GM21528 (cell line): ENCODE measurements around the gene KANK2.

Experiments
- ATAC-seq: cut with Tn5 transposase; IDR thresholded peaks from one replicate; pipeline ENCODE4 v1.9.1; 2021; ENCODE audit warnings: mild to moderate bottlenecking, moderate library complexity; ENCODE audit not compliant: unreplicated experiment, low FRiP score

The KANK2 gene

GRCh38 chr19:11197291-11198174 lies at the start of gene KANK2:
Gene KANK2, minus strand, starts transcription at chr19:11197545. Its CDS starts 3,034 bp downstream, at chr19:11194511.
- peak; percentile 75 for ATAC-seq

DNA sequence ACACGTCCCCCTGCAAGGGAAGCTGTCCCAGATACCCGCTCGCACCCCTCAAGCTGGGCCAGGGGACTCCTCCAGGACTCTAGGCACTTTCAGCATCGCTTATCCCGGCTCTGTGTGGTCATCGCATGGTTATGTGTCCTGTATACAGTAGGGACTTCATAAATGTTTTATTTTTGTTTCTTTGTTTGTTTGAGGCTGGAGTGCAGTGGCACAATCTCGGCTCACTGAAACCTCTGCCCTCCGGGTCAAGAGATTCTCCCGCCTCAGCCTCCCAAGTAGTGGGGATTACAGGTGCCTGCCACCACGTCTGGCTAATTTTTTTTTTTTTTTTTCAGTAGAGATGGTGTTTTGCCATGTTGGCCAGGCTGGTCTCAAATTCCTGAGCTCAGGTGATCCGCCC lies 49.6 kb upstream of the KANK2 start:
- no peak for ATAC-seq

DNA sequence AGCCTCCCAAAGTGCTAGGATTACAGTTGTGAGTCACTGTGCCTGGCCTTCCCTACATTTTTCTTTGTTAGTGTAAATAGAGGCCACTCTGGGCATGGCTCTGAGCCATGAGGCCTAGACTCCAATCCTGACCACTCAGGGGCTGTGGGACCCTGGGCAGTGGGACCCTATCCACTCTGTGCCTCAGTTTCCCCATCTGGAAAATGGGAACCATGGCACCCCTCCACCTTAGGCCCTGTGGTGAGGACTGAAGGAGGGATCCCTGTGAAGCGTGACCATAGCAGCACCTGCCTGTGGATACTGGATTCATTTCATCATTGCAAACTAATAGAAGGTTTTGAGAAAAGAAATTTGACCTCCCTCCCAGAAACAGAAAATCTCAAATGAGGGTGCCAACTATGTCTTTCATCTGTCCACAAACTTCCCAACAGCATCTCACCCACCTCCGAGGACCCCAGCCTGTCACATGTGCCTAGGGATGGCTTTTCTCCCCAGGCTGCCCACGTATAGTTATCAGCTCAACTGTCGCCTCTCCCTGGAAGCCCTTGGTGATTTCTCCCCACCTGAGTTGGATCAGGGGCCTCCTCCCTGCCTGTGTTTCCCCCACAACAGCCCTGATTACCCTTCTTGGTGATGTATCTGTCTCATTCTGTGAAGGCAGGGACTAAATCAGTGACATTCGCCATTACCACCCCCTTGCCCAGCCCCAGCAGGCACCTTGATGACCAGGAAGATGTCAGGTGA lies 47.7 kb upstream of the KANK2 start:
- ATAC-seq = no peak

- no peak for ATAC-seq
These were observed 46.4 kb upstream of the KANK2 start for GRCh38 chr19:11243798-11244169.

DNA sequence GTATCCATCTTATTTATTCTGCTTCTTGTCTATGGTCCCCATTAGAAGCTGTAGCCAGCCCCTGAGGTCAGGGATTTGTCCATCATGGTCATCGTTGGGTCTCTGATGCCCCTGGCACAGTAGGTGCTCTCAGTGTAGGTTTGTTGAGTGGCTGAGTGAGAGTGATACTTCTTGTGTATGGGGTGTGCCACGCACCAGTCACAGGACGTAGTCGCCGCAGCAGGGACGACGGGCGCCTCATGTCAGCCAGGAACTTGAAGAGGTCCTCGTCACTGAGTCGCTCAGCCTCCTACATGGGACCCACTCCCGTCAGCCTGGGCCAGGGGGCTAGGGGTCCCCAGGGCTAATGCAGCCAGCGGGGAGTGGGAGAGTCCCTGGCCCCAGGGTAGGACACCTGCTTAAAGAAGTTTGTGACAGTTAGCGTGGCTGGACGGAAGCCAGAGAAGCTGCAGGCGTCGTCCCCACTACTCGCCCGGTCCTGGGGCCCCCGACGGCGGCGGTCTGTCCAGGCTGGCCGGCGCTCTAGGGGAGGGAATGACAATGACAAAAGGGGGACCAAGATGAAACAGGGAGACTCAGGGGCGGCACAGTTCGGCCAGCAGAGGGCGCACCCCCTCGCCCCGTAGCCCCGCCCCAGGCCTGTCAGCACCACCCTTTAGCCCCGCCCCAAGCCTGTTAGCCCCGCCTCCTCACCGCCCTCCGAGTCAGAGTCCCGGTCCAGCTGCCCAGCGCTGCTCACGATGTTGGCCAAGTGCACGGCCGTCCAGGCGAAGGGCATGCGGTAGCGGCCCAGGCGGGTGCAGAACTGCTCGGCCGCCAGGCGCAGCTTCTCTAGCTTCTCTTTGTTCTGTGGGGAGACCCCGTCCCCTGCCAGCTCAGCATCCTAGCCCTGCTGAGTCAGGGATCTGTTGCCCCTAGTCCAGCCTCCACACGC lies 45.8 kb upstream of the KANK2 start:
- no peak for ATAC-seq

DNA sequence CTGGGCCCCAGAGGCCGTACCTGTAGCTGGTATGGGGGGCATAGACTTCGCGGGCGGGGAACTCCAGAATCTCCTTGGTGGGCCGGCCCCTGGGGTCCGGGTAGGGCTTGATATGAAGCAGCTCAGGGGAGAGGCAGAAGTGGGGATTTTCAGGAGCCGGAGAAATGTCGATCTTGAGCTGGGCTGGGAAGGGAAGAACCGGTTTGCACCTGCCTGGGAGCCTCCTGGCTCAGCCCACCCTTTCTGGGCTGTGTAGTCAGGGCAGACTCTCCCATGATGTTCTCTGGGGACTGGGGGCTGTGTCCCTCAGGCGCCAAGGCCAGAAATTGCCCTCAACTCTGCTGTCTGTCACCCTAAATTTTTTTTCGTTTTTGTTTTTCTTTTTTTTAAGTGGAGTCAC lies 44.7 kb upstream of the KANK2 start:
- no peak for ATAC-seq

GRCh38 chr19:11240008-11240444 lies 42.7 kb upstream of the KANK2 start:
- no peak for ATAC-seq

DNA sequence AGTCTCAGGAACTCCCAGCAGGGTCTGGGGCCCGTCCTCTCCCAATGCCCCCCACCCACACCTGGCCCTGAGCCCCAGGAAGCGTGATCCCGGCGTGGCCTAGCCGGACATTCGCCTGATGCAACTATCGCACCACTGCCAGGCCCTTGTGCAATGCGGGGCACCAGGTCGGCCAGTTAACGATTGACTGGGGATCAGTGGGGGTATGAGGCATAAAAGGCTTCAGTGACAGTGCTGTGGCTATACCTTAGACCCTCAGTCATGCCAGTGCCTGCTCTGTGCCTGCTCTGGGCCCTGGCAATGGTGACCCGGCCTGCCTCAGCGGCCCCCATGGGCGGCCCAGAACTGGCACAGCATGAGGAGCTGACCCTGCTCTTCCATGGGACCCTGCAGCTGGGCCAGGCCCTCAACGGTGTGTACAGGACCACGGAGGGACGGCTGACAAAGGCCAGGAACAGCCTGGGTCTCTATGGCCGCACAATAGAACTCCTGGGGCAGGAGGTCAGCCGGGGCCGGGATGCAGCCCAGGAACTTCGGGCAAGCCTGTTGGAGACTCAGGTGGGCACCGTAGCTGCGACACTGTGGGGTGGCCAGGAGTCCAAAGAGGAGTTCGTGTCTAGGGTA lies 42.1 kb upstream of the KANK2 start, which contains the start of gene ANGPTL8:
Gene ANGPTL8, plus strand, starts transcription at position 243 of the 624 bp plus-strand sequence. Its CDS starts 19 bp downstream, at position 262.
- no peak for ATAC-seq

GRCh38 chr19:11238781-11239376 lies 41.5 kb upstream of the KANK2 start:
- ATAC-seq = no peak

DNA sequence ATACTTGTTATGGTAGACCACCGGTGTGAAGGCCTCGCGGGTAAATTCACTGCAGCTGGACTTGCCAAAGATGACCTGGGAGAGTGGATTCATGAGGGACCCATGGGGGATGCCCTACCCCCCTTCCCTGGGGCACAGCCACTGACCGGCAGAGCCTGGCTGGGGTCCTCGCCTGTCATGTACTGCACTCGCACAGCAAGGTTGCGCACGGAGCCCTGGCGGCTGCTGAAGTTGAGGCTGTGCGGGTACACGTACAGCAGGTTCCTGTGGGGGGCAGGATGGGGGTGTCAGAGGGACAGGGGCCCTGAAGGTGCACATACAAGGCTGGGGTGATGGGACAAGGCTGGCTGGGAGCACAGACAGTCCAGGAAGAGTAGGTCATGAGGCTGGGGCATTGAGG lies 40.7 kb upstream of the KANK2 start:
- ATAC-seq = no peak

DNA sequence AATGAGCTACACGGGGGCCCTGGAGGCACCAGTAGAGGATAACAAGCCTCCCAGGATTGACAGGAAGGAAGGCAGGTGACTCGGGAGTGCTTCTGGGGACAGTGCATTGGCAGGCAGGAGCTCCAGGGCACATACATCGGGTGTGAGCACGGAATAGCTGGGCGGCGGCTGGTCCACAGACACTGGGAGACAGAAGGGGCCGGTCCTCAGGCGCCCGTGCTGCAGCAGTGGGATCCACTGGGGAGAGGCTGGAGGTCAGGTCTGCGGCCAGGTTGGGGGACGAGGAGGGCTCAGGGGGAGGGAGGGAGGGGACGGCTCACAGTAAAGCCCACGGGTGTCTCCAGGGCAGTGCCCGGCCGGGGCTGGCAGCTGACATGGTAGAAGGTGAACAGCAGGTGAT lies 40.0 kb upstream of the KANK2 start:
- ATAC-seq = no peak

DNA sequence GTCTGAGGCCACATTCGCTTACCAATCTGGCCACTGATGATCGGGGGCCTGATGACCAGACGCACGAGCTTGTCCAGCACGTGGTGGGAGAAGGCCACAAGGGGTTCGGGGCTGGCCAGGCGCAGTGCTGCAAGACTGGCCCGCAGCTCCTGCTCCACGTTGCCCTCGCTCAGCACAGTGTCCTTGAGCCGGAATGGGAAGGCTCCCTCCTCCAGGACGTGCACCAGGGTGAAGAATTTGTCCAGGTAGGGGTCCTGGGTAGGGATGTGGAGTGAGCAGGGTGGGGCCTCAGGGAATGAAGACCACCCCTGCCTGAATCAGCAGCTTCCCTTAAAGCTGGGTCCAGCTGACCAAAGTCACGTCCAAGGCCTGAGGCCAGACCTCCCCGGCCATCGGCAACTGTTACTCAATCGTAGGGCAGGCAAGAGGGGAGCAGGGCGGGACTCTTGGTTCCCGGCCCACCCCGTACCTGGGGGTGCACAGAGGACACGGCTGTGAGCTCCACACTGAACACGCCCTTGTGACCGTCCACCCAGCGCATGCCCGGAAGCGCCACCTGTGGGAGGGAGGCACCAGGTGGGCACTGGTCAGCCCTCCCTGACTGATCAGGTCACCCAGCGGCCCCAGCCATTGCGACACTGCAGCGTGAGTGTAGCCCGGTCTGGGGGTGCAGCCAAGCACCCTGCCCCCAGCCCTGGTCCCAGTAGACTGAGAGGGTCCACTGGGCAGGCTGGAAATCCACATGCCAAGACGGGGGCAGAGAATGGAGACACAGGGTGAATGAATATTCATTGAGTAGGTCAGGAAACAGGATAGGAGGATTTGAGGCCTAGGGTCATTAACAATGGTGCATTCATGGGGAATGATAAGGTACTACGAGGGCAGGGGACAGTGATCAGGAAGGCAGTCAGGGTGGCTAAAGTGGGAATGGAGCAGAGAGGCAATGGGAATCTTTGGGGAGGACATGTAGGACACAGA lies 39.3 kb upstream of the KANK2 start:
- no peak for ATAC-seq

GRCh38 chr19:11234486-11235075 lies 37.2 kb upstream of the KANK2 start:
- no peak for ATAC-seq

GRCh38 chr19:11233073-11233472 lies 35.7 kb upstream of the KANK2 start:
- ATAC-seq = no peak

DNA sequence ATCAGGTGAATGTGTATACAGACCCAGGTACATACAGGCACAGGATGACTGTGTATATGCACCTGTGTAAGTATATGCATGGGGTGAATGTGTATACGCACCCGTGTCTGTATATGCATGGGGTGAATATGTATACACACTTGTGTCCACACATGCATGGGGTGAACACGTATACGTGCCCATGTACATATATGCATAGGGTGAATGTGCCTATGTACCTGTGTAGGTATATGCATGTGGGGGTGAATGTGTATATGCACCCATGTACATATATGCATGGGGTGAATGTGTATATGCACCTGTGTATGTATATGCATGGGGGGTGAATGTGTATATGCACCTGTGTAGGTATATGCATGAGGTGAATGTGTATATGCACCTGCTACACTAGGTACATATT lies 35.2 kb upstream of the KANK2 start:
- no peak for ATAC-seq

DNA sequence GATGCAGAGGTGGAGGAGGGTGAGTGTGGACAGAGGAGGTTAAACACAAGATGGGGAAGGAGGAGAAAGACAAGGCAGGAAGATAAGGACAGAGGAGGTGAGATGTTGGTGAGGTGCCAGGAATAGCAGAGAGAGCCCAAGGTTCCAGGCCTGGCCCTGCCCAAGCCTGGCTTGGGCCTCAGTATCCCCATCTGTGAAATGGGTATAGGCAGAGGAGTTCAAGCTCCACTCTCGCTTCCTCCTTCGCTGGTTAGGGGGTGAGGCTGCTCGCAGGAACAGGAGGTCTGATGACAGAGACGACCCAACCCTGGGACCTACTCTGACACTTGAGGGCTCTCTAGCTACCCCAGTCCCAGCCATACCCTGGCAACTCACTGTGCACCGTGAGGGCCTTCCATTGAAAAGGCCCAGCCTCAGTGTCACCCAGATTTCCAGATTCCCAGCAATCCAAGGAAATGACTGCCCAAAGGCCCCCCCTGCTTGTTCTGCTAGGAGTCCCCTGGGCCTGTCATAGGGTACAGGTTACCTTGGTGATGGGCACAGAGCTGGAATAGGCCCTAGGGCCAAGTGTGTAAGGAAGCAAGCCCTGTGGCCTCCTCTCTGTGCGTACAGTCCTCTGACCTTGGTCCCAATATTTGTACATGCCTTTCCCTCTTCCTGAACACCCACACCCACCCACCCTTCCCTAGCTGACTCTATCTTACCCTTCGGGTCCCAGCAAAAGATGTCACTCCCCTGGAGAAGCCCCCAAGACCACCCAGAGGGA lies 33.5 kb upstream of the KANK2 start:
- ATAC-seq = no peak

DNA sequence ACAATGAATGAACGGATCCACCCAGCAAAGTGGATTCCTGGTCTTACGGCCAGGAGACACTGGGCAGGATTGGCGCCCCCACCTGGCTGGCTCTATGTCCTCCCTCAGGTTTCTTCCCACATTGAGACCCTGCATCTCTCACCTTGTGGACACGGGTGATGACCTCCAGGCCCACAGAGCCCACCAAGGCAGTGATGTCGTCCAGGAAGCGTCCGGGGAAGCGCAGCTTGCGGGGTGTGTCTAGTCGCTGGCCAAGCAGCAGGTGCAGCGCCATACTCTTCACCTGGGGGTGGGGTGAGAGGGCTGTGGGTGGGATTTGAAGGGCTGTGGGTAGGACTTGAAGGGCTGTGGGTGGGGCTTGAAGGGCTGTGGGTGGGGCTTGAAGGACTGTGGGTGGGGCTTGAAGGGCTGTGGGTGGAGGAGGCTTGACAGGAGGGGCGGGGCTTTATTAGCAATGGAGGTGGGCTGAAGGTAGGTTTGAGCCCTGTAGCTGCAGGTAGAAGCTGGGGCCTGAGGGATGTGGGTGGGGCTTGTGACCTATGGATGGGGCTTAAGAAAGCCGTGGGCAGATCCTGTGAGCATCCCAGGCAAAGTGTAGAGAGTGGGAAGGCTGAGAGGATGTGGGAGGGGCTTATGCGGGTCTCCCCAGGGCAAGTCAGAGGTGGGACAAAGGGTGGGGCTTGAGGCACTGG lies 30.0 kb upstream of the KANK2 start:
- ATAC-seq = no peak
